ENCODE data around the gene FLNB.

FLNB gene

GRCh38 chr3:58217209-58217811 is 209.1 kb downstream of the FLNB start:
- DNase-seq = no peak

- DNase-seq = no peak
Observed at GRCh38 chr3:58218904-58219303, 210.7 kb downstream of the FLNB start.
